HepG2 (cell line): ENCODE results near the gene TBKBP1.

Experiments
- EZH2 ChIP-seq: conservative IDR thresholded peaks from 2 replicates; pipeline ENCODE4 v1.6.1; 2012; ENCODE audit warnings: mild to moderate bottlenecking, low read depth, low read length, moderate library complexity
- MXD4 ChIP-seq: IDR thresholded peaks from 2 replicates; pipeline ENCODE4 v1.6.1; 2016; ENCODE audit warnings: mild to moderate bottlenecking, missing biosample characterization, missing genetic modification reagents
- RBM22 ChIP-seq: fragments of 200-400 bp; formaldehyde crosslinking; optimal IDR thresholded peaks from 2 replicates; pipeline ENCODE3; 2017; ENCODE audit warnings: mild to moderate bottlenecking, low read length, moderate library complexity
- TCF7 ChIP-seq: sonication (generic); IDR thresholded peaks from 2 replicates; pipeline ENCODE4 v1.6.1; 2016; ENCODE audit warnings: antibody characterized with exemption, low read depth
- ZBTB3 ChIP-seq: sonication (generic); formaldehyde crosslinking; IDR thresholded peaks from 2 replicates; pipeline ENCODE4 v1.4.0; 2020; ENCODE audit warnings: low read depth, mild to moderate bottlenecking, moderate library complexity, missing genetic modification reagents, borderline replicate concordance
- ZNF430 ChIP-seq: sonication (generic); formaldehyde crosslinking; IDR thresholded peaks from 2 replicates; pipeline ENCODE4 v1.9.0; 2021; ENCODE audit warnings: mild to moderate bottlenecking, missing genetic modification reagents
- ZSCAN9 ChIP-seq: IDR thresholded peaks from 2 replicates; pipeline ENCODE4 v1.6.1; 2016; ENCODE audit warnings: borderline replicate concordance

GRCh38 chr17:47669081-47669480, 24.9 kb upstream of the TBKBP1 start:
- TF ChIP-seq ZNF430 (no peak), TCF7 (no peak), RBM22 (no peak), ZBTB3 (CRISPR knock-in tag) (no peak), MXD4 (CRISPR knock-in tag) (no peak), ZSCAN9 (CRISPR knock-in tag) (no peak), EZH2 (no peak)
